ENCODE measurements around the gene SFPQ.

DNA sequence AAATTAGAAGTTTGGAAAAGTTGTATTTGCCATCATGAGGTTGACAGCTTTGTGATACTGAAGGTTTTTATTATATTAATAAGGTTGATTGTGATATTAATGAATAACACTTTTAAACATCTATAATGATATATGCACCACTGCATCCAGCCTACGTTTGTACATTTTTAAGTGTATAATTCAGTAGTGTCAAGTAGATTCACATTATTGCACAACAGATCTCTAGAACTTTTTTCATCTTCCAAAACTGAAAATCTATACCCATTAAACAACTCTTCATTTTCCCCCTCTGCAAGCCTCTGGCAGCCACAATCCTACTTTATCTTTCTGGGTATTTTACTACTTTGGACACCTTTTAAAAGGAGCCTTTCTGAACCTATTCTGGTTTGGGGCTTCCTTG, 38.3 kb upstream of the SFPQ start:
- TF ChIP-seq, protein P1, sequence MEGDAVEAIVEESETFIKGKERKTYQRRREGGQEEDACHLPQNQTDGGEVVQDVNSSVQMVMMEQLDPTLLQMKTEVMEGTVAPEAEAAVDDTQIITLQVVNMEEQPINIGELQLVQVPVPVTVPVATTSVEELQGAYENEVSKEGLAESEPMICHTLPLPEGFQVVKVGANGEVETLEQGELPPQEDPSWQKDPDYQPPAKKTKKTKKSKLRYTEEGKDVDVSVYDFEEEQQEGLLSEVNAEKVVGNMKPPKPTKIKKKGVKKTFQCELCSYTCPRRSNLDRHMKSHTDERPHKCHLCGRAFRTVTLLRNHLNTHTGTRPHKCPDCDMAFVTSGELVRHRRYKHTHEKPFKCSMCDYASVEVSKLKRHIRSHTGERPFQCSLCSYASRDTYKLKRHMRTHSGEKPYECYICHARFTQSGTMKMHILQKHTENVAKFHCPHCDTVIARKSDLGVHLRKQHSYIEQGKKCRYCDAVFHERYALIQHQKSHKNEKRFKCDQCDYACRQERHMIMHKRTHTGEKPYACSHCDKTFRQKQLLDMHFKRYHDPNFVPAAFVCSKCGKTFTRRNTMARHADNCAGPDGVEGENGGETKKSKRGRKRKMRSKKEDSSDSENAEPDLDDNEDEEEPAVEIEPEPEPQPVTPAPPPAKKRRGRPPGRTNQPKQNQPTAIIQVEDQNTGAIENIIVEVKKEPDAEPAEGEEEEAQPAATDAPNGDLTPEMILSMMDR (IDR thresholded peaks at IDR 0.05): no peak
- TF ChIP-seq POLR2A (IDR thresholded peaks at IDR 0.05): no peak
